Right ventricle myocardium inferior (tissue), 1 donor: ENCODE results near the gene KLHL21. TPM values are rescaled to one million over a fixed set of nuclear protein-coding genes. Genes with fewer than 3 reads are reported as not detected.
"Not testable (repeated sequence)": the region's sequence is repeated elsewhere in the genome, so short reads cannot be mapped to it uniquely, and the experiment has no call there.

Source experiments
- ATAC-seq: fragments of 200-7000 bp; cut with Tn5 transposase; one replicate; pipeline ENCODE4 v1.9.1; 2020; ENCODE audit warnings: mild to moderate bottlenecking, moderate library complexity
- DNase-seq: peaks from one replicate; pipeline ENCODE4 v3.0.0; 2021; ENCODE audit errors: missing footprints
- intact Hi-C: fragments of 100-400 bp; cut with DNase I; formaldehyde crosslinking; loops from one replicate; pipeline ENCODE4 v1.11.0; 2022
- long read RNA-seq: library from polyadenylated mRNA; unstranded; transcript quantifications from one replicate; pipeline ENCODE4 v2.0.0, GENCODE V29; 2021
- total RNA-seq: library from RNA; stranded (reverse); fragmentation: NEBNext Ultra II Directional; extraction: Animal tissue kit (Norgen Biotek cat#: 25700); gene quantifications from one replicate; pipeline ENCODE4 v1.2.1, GENCODE V29; 2021
- donor health status: DM: no; HTN: yes; CAD: no; lungs with severe emphysema.

KLHL21 gene
- 102 TPM for total RNA-seq
- long read RNA-seq, full-length matches to known transcripts, result 301 of 351 reads
- long read RNA-seq, partial matches to known transcripts, result 12 of 351 reads
- long read RNA-seq, other reads (novel, unspliced or antisense), result 38 of 351 reads

- ATAC-seq (peak; percentile 86), DNase-seq (peak; percentile 93)
- intact Hi-C loops, result loop anchor here (1.0 kb wide), 1 partner anchor 11 kb away; the partner anchor contains the start of gene PHF13
These were observed at the start of gene KLHL21 for GRCh38 chr1:6602669-6603237. KLHL21 (minus strand) TSS chr1:6602869; CDS start chr1:6602817, 52 bp downstream.

GRCh38 chr1:6651909-6652308 is 49.2 kb upstream of the KLHL21 start:
- ATAC-seq, result no peak
- intact Hi-C loops, result no loop called here
- DNase-seq, result no peak

- no peak for DNase-seq
- intact Hi-C loops, result loop anchor here (5.0 kb wide), 1 partner anchor 161 kb away; no protein-coding TSS in a partner anchor
- ATAC-seq, result no peak
These were observed 45.9 kb upstream of the KLHL21 start for GRCh38 chr1:6648556-6648955.

DNA sequence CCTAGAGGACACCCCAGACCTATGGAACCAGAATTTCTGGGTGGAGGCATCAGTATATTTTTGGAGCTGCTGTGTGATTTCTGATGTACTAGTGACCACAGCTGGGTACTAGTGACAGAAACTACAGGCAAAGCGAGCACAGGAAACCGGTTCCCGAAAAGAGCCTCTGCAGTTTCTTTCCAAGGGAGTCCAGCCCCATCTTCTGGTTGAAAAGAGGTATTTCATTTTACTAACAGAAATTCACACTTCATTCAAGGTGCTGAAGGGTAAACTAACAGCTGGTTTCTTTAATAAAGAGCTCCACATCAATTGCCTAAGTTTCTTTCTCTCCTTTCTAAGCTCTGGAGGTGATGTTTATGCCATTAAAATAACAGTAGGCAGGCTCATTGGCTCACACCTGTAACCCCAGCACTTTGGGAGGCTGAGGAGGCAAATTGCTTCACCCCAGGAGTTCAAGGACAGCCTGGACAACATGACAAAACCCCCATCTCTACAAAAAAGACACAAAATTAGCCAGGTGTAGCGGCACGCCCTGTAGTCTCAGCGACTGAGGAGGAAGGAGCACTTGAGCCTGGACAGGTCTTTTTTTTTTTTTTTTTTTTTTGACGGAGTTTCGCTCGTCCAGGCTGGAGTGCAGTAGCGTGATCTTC is 44.0 kb upstream of the KLHL21 start:
- intact Hi-C loops, result loop anchor here (5.0 kb wide), 1 partner anchor 159 kb away; no protein-coding TSS in a partner anchor
- ATAC-seq, result peak; percentile 32

GRCh38 chr1:6645018-6645417 is 42.3 kb upstream of the KLHL21 start:
- ATAC-seq (no peak), DNase-seq (no peak)
- intact Hi-C loops, result loop anchor here (5.0 kb wide), 1 partner anchor 158 kb away; no protein-coding TSS in a partner anchor

More for the DNA sequence above, 44.0 kb upstream of the KLHL21 start:
- DNase-seq, result no peak

GRCh38 chr1:6640867-6641266 is 38.2 kb upstream of the KLHL21 start:
- DNase-seq, intact Hi-C loops, ATAC-seq: not testable (repeated sequence)

DNA sequence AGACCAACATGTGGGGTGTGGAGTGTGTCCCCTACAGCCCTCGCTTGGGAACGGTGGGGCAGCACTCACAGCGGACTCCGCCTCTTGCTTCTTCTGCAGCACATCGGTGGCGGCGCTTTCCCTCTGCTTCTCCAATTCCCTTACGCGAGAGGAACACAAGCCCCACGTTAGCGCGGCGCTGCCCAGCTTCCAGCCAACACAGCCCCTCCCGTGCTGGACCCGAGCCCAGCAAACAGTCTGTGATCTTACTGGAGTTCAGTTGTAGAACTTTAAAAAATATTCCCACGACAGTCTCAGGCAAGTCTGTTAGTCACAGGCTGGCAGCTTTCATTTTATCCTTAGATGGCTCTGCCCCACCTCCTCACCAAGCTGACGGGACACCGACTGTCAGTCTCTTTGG is 35.6 kb upstream of the KLHL21 start:
- intact Hi-C loops, result no loop called here
- peak; percentile 81 for ATAC-seq

DNA sequence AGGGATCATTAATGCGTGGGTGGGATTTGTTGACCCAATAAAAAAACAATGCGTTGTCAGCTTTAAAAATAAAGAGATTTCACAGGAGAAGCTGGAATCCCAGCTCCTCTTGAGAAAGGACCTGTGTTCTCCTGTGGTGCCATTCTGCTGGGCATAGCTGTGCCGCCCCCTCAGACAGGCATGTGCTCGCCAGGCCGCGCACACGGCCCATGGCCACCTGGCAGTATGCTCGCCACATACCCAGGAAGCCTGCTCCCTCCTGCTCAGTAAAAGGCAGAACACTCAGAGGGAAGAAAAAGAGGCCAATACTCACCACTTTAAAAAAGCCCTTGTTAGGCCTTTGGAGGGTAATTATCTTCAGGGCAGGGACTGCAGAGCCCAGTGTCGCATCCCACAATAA is 35.1 kb upstream of the KLHL21 start:
- intact Hi-C loops, result no loop called here
- ATAC-seq (peak; percentile 7), DNase-seq (no peak)

More for the DNA sequence above, 35.6 kb upstream of the KLHL21 start:
- DNase-seq, result peak; percentile 93

DNA sequence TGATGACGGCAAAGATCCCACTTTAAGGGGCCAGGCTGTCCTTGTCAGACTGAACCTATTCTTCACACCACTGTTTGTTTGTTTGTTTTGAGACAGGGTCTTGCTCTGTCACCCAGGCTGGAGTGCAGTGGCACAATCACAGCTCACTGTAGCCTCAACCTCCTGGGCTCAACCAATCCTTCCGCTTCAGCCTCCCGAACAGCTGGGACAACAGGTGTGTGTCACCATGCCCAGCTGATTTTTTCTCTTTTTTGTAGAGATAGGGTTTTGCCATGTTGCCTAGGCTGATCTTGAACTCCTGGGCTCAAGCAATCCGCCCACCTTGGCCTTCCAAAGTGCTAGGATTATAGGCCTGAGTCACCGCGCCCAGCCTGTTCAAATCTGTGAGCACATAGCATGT is 34.1 kb upstream of the KLHL21 start:
- DNase-seq, intact Hi-C loops, ATAC-seq: not testable (repeated sequence)

- ATAC-seq (no peak), DNase-seq (no peak)
- intact Hi-C loops, result no loop called here
These were observed 33.5 kb upstream of the KLHL21 start for GRCh38 chr1:6635910-6636760.

- intact Hi-C loops, result no loop called here
- DNase-seq (no peak), ATAC-seq (no peak)
These were observed 32.7 kb upstream of the KLHL21 start for GRCh38 chr1:6635161-6635909.

DNA sequence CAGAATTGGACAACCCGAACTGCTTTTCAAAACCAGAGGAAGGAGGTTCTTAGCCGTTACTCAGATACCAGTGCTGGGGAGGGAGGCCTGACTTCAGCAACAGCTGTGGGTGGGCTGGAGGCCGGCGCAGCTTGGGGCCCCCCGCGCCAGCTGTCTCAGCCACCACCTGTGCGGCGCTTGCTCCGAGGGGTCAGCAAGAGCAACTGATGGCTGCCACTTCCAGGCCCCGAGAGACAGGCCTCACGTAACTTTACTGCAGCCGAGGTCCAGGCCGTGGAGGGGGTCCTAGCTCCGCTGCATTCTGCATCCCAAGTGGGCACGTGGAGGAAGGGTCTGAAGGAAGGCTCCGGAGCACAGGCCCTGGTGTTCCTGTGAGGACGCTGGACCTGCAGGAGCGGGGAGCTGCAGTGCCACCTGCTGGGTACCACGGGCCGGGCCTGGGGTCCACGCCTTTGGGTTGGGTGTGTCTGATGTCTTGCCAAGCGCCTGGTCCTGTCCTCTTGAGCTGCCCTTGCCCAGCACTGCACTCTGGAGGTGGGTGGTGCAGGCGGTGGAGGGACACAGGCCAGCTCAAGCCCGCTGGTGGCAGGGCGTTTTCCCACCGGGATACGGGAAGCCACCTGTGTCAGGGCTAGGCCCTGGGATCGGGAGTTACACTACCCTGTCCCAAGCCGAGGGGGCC is 31.8 kb upstream of the KLHL21 start:
- intact Hi-C loops, result no loop called here
- no peak for DNase-seq
- ATAC-seq, result peak; percentile 72

DNA sequence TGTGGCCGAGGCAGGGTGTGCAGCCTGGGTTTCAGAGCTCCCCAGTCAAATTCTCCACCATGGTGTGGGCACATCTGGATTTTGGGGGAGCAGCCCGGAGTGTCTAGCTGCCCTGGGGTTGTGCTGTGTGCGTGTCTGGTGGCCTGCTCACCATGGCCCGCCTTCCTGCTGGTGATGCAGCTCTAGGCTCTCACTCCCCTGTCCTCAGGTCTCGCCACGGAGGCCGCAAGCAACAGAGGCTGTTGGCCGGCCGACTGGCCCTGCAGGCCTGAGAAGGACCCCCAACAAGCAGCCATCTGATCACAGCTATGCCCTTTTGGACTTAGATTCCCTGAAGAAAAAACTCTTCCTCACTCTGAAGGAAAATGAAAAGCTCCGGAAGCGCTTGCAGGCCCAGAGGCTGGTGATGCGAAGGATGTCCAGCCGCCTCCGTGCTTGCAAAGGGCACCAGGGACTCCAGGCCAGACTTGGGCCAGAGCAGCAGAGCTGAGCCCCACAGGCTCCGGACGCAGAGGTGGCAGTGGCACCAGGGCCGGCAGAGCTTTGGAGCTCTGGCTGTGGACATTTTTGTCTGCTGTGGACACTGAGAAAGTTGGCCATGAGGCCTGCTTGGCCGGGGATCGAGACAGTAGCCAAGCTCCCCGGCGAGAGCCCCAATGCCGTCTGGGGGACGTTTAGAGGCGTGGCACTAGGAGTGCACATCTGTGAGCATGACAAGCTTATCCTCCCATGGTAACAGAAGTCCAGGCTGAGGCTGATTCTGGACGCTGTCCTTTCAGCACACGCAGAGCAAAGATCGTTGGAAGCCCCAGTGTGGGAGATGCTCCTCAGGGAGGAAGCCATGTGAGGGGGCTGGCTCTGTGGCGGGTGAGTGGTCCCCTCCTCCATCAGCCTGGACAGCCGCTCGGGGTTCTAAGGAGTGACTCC is 30.2 kb upstream of the KLHL21 start:
- ATAC-seq, result no peak
- intact Hi-C loops, result no loop called here
- DNase-seq, result no peak

GRCh38 chr1:6631058-6631457 is 28.4 kb upstream of the KLHL21 start:
- intact Hi-C loops, result no loop called here
- DNase-seq (no peak), ATAC-seq (no peak)

GRCh38 chr1:6630027-6630426 is 27.4 kb upstream of the KLHL21 start:
- ATAC-seq (no peak), DNase-seq (no peak)
- intact Hi-C loops, result no loop called here

- intact Hi-C loops, result loop anchor here (5.0 kb wide), 1 partner anchor 77 kb away; the partner anchor contains the start of gene NOL9
- DNase-seq (no peak), ATAC-seq (no peak)
These were observed 26.4 kb upstream of the KLHL21 start for GRCh38 chr1:6628971-6629479.
